ENCODE measurements around the gene CDKAL1. TPM values are rescaled to one million over a fixed set of nuclear protein-coding genes. Genes with fewer than 3 reads are reported as not detected.

The CDKAL1 gene
- total and polyA plus RNA-seq, 9 of the 15 experiments (the other 6 are each of a cell fraction or from before 2014, with no cell fraction given), result 11.2 to 36.3 (median 20.1) TPM

- no peaks in the 10 kb centered on the region for H3K9me1 ChIP-seq (ENCODE audit: control insufficient read depth, insufficient read depth, low read length)
- FAIRE-seq (no peak), ATAC-seq (no peak; the same call in 2 of the 3 replicates), DNase-seq (ENCODE audit: extremely low read depth in 1 of 4, low spot score in 3 of 4) (peak in 2 of 4 experiments; percentile 12 to 22)
- no peaks in the 10 kb centered on the region for H4K20me1 ChIP-seq (replicated peaks; ENCODE audit: control insufficient read depth, insufficient read depth, low read length)
- no peak overlapping the region for H2AFZ ChIP-seq (ENCODE audit: low read depth, low read length)
- H3K4me1 ChIP-seq (replicated peaks in 1 of 2; ENCODE audit: control insufficient read depth in 2 of 2, insufficient read depth in 2 of 2, low read length in 2 of 2), result peaks cover 0 to 11% of the 10 kb centered on the region in 2 experiments; a peak in 2 of 5 replicates
- intact Hi-C loops (cut with micrococcal nuclease), result no loop called here
- H3K4me2 ChIP-seq (ENCODE audit: insufficient read depth, low read length), result no peak overlapping the region
- no peaks in the 10 kb centered on the region for H3K79me2 ChIP-seq (ENCODE audit: control insufficient read depth, insufficient read depth, low read length)
- ChIA-PET POLR2A (interaction anchor here (1.1 to 1.4 kb wide), 3 partner anchors 9 to 12 kb away, joined by 3 to 5 read pairs (median 3); no protein-coding TSS in a partner anchor), CTCF (ENCODE audit: low intra/inter-chr PET ratio) (no interaction called here)
- H3K27ac ChIP-seq (ENCODE audit: extremely low read depth, low read depth, low read length), result peak overlapping the region; percentile 13; the same call in 1 of the 3 replicates
- no peaks in the 10 kb centered on the region for H3K27me3 ChIP-seq (ENCODE audit: control insufficient read depth in 2 of 2, insufficient read depth in 2 of 2, low read length in 2 of 2)
- no peak overlapping the region for H3K4me3 ChIP-seq
- no peak overlapping the region for H3K9ac ChIP-seq (ENCODE audit: insufficient read depth in 1 of 2, low read depth in 2 of 2, low read length in 2 of 2)
- H3K36me3 ChIP-seq (ENCODE audit: control insufficient read depth, insufficient read depth, low read length), result no peaks in the 10 kb centered on the region
- 56% methylated on average over 3 of the region's 3 CpGs for WGBS (ENCODE audit: insufficient coverage, low coverage, missing lambda C conversion rate)
- H3K9me3 ChIP-seq (replicated peaks; ENCODE audit: control insufficient read depth, insufficient read depth, low read depth, low read length), result no peaks in the 10 kb centered on the region
- in situ Hi-C loops (cut with MboI), result no loop called here
- no TSS peak for BruUV-seq (replicated peaks)
- TF ChIP-seq RFX5 (IDR thresholded peaks at IDR 0.05; ENCODE audit: low read depth, low read length) (no peak), MLLT1 (IDR thresholded peaks at IDR 0.05) (no peak), SMARCE1 (IDR thresholded peaks at IDR 0.05) (peak; percentile 45; the same call in 1 of the 2 replicates), C11orf30 (IDR thresholded peaks at IDR 0.05; ENCODE audit: low read depth) (peak; percentile 81), NFATC3 (IDR thresholded peaks at IDR 0.05) (0 out of 2 replicates have a peak, but pooled peaks have one; percentile 34), MXI1 (IDR thresholded peaks at IDR 0.05; ENCODE audit: low read depth, low read length) (no peak), GMEB1 (CRISPR knock-in tag; IDR thresholded peaks at IDR 0.05) (no peak), ZNF232 (CRISPR knock-in tag; IDR thresholded peaks at IDR 0.05) (no peak), SP1 (CRISPR knock-in tag; IDR thresholded peaks at IDR 0.05) (no peak), YY1 (IDR thresholded peaks at IDR 0.05; ENCODE audit: borderline replicate concordance in 1 of 3, control insufficient read depth in 1 of 3, extremely low read depth in 1 of 3, insufficient read depth in 3 of 3, insufficient read length in 1 of 3, insufficient replicate concordance in 2 of 3, low read depth in 1 of 3, low read length in 2 of 3) (no peak), POLR2A (conservative IDR thresholded peaks at IDR 0.05) (no peak), PRDM10 (IDR thresholded peaks at IDR 0.05; ENCODE audit: partially characterized antibody) (no peak), PATZ1 (CRISPR knock-in tag; IDR thresholded peaks at IDR 0.05; ENCODE audit: borderline replicate concordance) (no peak), NFE2L1 (tag; IDR thresholded peaks at IDR 0.05; ENCODE audit: borderline replicate concordance, low read depth) (peak; percentile 24; the same call in 1 of the 2 replicates)
These were observed 533.3 kb downstream of the CDKAL1 start for GRCh38 chr6:21067521-21067920.

Data from K562 (cell line).